HUDEP-2 (cell line): ENCODE results near the gene NAA10.

ENCODE experiments used
- DNase-seq, 76 experiments: peaks; one replicate each; lab custom pipeline; 2025; ENCODE audit not compliant: unreplicated experiment in 76 of 76; lab: John Stamatoyannopoulos, UW

The NAA10 gene

DNA sequence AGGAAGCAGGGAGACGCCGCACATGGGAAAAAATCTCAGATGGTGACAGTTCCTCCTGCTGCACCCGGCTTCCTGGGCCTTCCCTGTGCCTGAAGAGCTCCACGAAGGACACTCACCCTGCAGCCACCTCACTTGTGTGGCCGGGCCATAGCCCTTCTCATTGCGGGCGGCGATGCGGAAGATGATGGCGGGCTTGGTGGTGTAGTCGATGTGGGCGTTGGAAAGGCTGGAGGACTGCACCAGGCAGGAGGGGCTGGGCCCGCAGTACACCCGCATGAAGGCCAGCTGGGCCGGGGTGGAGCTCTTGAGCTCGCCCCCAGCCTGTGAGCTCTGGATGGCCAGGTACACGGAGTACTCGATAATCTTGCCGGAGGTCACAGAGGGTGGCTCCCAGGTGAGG is 15.3 kb upstream of the NAA10 start:
- no peak for DNase-seq

DNA sequence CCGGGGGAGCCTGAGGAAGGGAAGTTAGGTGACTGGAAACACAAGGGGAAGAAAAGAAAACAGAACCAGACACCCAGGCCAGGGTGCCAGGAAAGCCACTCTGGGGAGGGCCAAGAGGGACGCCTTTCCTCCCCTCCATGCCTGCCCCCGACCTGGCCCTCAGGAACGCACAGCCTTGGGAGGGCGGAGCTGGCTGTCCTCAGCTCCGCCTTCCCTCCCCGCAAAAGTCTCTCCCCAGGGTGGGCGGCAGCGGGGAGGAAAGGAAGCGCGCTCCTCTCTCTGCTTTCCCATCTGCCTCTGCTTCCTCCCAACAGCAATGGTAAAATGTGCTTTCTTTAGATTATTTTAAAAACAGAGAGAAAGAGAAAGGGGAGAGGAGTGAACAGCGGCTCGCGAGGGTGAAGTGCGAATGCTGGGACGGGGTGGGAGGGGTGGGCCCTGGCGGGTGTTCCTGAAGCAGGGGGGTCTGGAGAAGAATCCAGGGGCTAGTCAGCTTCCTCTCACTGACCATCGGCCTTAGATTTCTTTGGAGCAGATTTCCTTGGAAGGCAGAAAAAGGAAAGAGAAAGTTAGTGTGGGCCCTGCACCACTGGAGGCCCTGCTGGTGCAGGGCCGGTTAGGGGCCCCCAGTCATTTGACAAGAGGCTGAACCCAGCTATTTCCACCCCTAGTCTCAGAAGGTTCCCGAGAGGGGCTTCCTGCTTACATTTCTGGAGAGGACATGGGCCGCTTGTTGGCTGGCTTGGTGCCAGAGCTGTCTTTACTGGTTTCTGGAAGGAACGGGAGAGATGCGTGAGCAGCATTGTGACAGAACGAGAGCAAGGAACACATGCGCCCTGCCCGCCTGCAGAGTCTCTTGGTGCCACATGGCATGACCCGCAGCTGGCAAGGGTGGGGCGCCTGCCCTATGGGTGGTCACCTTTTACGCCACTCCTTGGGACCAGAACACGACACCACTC is 14.3 kb upstream of the NAA10 start:
- DNase-seq: no peak

DNA sequence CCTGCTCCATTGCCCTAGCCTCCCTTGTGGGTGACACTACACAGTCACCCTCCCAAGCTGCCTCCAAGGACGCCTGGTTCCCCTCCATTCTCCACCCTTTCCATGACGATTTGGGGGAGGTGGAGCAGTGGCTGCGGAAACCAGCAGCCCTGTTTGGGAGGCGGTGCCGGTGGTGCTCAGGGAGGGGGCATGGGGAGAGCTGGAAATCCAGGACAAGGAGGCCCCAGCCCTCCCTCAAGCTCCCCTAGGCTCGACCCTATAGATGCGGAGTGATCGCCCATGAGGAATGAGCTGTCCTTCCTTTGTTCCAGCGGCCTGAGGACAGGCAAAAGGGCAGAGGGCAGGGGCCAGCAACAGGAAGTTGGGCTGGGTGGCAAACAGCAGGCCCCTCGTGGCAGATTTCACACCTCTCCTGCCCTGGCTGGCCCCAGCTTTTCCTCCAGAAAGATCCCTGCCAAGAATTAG is 13.2 kb upstream of the NAA10 start:
- no peak for DNase-seq

DNA sequence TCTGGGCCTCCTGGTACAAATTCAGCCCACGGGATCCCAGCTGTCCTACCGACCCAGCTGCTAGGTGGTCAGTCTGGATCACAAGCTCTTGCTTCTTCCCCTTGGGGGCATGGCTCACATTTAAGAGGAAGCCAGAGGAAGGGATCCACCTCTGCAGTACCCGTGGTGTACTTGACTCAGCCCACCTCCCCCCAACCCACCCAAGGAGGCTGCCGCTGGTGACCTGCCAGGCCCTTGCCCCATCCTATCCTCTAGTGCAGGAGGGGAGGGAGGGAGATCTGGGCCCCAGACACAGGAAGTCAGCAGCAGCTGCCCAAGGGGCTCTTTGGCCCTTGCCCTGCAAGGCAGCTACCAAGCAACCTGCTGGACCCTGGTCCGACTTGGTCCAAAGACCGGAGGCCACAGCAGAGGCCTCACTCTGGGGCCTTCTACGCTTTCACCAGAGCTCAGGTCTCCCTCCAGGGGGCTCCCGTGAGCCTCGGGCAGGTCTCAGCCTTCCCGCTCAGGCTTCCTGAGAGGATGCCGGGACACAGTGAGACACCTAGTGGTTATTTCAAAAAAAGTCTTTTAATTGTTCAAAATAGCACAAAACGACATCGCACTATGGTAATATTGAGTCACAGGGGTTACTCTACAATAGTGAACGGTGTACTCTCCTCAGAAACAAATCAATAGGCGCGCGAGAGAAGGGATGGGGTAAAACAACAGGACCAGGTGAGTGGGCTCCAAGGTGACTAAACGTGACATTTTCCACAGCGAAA is 12.4 kb upstream of the NAA10 start:
- peak in 70 of 76 experiments; percentile 4 to 80 (median 58) for DNase-seq

DNA sequence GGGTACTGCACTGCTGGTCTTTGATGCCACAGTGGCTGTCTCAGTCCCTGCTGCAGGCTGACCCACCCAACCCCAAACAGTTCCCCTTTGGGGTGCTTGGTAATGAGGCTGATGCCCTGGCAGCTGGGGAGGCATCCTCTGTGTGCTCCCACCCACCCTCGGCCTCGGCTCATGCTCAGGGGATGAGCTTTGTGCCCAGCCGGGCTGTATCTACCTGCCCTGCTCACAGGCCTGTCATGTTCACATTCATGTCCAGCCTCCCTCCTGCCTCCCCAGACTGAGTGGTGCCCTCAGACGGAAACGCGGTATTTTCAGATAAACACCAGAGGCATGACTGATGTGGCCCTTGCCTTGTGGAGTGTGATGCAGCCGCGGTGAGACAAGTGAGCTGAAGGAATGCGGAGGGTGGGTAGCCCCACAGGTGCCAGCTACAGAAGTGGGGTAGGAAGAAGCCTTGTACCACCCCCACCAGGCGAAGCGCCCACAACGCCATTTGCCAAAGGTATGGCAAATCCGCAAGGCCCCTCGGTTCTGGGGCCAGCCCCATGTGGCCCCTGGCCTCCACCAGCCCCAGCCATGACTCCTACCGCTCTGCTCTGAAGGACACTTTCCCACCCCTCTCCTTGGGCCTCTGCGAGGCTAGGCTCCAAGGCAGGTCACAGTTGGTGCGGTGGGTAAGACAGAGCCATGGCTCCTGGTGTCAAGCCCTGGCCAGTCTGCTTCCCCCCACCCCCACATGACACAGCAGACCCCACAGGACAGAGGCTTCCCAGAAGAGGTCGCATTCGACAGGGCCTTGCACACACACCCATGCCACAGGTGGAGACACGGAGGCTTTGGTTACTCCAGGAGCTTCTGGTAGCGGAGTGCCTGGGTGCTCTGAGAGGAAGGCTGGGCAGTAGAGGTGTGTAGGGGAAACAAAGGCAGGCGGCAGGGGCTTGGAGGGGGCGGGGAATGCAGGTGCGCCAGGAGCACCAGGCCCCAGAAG is 11.4 kb upstream of the NAA10 start:
- no peak for DNase-seq

DNA sequence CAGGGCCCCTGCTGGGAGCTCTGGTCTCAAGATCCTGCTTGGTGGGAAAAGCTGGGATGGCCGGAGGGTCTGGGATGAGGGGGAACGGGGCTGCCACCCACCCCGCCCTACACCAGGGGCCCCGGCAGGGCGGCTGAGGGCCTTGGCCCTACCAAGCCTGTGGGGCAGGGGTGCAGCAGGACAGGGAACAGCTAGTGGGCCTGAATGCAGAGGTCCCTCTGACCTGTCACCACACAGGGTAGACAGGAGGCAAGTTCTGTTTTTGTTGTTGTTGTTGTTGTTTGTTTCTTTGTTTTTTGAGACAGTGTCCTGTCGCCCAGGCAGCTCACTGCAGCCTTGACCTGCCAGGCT is 9.9 kb upstream of the NAA10 start:
- no peak for DNase-seq

DNA sequence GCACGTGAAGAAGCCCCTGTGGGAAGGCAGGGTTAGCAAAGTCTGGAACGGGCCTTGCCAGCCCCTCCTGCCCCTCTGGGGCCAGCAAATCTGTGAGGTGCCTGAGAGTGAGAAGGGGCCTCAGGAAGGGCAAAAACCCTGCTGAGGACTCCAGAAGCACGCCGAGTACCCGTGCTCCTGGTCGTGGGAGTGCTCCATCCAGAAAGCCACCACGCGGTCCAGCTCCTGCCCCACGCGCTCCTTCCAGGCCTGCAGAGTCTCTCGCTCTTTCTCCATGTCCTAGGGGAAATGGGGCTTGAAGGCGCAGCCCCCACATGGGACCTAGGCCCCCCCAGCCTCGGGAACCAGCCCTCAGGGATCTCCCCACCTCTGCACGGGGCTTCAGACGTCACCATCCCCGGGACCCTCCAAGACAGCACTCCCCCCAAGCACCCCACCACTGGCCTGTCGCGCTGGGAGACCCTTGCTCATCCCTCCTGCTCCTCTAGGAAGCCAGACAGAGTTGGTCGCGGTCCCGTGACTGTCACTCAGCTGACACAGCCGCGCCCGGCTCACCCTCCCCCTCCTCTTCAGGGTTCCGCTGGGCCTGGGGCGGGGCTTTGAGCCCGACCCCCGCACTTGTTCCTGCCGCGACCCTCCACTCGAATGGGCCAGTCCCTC is 9.4 kb upstream of the NAA10 start, which contains the start of gene RENBP:
Gene RENBP, minus strand, starts transcription at position 504 of the 660 bp plus-strand sequence. Its CDS starts 33 bp downstream, at position 471.
- peak in 34 of 76 experiments; percentile 0 to 50 (median 20) for DNase-seq

DNA sequence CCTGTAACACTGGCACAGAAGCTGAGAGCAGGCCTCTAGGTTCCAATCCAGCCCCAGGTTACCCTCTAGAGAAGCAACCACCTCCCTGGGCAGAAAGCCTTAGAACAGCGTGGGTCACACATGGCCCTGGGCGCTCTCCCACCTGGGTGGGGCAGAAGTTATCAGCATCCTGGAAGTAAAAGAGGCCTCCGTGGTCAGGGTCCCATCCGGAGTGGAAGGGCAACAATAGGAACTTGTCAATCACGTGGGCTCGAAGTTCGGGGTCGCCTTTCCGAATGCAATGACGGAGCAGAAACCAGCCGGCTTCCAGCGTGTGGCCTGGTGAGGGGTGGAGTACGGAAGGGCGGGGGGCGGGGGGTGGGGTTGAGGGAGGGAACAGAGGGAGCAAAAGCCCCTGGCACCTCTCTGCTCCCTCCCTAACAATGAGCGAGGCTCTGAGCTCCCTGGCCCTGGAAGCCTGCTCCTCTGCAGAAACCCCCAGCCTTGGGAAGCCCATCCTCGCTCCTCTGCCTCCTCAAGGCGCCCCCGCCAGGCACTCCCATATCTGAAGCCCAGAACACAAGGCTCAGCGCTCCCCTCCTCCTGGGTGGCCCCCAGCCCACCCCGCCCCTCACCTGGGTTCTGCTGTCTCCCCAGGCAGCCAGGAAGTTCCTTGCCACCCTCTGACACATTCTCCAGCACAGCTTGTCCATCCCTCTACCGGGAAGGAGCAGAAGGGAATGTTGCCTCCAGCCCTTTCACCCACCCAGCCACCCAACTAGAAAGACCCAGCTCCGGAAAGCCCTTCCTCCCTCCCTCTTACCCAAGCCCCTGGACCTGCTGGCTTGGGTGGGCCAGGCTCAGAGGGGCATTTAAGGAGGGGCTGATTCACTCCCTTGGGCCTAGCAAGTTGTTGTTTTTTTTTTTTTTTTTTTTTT is 6.8 kb upstream of the NAA10 start:
- peak in 1 of 76 experiments; percentile 0 for DNase-seq

DNA sequence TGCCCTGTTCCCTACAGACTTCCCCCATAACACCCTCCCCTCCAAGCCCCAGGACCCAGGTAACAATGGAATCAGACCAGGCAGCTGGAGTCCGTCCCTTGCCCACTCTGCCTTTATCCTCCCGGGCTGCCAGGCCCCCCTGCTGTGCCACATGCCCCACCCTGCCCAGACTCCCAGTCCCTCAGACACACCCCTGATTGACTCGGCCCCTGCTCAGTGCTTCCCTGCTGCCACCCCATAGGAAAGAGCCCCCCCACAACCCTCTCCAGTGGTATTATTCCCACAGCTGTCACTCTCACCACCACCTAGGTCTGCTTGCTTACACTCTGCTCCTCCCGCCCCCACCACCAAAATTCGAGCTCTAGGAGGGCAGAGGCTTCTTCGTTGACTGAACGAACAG is 4.7 kb upstream of the NAA10 start:
- no peak for DNase-seq

DNA sequence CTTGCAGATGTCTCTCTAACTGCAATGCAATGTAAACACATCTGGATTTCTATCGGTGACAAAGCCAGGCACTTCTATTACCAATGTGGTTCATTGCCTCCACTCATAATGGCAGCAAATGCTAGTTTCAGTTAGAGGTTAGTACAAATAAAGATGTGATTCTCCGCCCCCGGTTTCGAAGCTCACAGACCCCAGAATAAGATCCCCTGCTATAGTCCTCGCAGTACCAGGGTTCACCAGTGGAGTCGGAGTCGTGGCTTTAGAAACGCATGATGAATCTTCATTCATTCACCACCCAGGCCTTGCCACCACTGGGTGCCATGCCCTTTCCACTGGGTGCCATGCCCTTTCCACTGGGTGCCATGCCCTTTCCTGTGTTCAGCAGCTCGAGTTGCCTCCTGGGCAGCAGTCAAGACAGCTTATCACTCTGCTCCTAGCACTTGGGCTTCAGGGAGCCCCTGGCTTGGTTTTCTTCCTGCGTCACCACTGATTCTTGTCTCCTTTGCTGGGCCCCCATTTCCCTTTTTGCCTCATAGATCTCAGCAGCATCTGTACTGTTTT is 3.5 kb upstream of the NAA10 start:
- no peak for DNase-seq

DNA sequence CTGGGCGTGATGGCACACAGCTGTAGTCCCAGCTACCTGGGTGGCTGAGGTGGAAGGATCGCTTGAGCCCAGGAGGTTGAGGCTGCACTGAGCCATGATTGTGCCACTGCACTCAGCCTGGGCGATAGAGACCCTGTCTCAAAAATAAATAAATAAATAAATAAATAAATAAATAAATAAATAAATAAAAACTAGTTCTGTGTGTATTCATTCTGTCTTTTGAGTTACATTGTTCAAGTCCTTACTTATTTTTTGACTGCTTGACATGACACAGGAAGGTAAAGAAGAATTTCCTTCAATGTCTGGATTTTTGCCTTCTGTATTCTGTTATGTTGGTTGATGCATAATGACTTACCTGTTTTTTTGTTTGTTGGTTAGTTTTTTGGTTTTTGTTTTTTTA is 2.2 kb upstream of the NAA10 start:
- no peak for DNase-seq

DNA sequence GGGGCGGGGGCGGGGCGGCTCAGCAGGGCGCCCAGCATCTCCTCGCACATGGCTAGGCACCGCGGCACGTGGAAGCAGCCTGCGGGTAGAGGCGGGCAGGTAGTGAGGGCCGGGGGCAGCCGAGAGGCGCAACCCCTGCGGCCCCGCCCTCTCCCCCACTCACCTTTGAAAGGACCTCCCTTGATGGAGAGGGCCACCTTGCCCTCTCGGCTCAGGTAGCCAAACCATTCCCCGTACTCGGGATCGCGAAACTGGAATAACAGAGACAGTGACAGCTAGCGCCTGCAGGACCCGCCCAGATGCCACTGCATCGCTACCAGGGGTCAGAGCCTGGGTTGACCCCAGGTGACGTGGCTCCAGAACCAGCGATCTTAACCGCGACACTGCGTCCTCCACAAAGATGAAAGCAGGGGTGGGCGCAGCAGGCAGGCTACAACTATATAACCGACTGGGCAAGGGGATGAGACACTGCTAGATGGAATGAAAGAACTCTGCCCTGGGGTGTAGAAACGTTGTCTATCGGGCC is 552 bp upstream of the NAA10 start:
- no peak for DNase-seq

DNA sequence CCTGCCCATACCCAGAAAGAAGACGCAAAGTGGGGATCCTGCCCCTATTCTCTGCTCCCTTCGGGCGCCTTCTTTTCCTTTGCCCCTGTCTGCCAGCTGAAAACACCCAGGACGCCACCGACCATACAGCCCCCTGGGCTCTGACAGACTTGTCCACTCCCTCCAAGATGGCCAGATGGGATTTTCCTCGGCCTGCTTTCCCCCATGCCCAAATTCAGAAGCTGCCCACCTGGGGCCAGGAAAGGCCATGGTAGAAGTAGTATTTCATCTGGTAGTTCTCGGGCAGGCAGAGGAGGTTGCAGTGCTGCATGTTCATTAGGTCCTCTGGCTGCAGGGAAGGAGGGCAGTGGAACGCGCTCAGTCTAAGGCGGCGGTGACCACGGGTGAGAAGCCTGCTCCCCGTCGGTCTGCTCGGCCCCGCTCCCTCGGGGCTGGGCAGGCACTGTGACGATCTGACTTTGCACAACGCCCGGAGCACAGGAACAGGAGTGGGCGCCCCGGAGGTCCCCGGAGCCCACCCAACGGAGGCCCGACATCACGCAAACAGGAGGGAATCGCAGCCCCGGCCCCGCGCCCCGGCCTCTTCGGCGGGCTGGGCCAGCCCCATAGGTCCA is 582 bp downstream of the NAA10 start:
- no peak for DNase-seq

DNA sequence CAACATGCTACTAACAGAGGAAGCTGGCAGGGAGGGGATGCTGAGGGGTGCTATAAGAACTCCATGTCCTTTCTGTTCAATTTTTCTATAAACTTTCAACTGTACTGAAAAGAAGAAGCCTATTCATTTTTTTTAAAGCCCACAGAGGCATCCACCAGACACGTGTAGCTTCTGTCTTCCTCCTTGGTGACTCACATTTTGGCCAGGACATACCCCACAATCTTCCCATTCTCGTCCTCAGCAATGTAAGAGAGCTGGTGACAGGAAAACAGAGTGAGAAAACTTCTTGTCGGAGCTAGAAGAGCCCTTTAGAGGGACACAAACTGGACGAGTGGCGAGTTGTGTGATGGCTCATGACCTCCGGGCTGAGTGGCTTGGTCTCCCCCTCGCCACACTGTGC is 1.1 kb downstream of the NAA10 start:
- DNase-seq: no peak

DNA sequence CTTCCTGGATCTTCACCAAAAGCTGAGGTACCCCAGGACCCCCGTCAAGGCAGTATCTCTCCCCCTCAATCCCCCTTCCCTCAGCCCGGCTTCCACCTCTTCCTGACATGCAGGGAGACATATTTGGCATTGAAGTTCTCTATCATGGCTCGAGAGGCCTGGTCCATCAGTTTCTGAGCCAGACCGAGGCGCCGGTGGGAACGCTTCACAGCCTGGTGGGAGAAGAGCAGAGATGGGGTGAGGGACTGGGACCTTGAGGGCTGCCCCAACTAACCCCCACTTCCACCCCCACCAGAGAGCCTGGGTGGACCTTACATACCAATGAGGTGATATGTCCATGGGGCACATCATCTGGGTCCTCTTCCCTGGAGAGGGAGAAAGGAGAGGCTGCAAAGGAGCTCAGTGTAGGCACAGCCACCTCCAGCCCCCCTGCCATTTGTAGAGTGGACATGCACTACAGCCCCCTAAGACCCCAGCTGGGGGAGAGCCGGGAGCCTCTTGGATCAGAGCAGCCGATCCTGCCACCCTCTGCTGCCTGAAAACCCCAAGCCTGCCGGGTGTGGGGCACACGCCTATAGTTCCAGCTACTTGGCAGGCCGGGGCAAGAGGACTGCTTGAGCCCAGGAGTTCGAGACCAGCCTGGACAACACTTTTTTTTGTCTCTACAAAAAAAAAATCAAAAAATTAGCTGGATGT is 2.5 kb downstream of the NAA10 start:
- no peak for DNase-seq

DNA sequence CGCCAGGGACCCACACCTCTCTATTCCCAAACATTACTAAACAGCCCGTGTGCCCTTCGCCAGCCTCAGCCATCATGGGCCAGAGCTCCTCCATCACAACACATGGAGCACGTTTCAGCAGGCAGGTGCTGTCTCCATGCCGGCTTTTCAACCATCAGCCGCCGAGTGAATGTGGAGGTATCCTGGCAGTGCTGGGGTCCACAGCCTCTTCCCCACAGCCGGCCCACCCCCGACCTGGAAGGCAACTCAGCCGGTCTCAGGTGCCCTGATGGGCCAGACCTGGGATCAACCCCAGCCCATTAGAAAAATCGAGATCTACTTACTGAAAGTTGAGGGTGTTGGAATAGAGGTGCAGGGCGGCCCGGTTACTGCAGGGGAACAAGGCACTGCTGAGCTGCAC is 3.1 kb downstream of the NAA10 start:
- DNase-seq: no peak

DNA sequence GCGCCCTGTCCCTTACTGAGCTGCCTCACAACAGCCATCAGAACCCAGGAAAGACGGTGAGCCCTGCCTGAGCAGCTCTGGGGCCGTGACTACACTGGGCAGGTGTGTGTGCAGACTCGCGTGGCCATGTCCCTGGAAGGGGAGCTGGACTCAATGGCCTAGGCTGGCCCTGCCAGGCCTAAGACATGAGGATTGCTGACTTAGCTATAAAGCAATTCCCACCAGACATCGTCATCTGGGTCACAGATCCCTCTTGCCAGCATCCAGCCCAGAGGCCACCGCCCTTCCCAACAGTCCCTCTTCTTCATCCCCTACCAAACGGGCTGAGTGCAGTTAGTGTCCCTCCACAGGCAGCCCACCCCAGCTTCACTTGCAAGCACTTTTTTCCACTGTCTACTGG is 3.7 kb downstream of the NAA10 start:
- no peak for DNase-seq
